ENCODE data around the gene PHKB.

PHKB gene

DNA sequence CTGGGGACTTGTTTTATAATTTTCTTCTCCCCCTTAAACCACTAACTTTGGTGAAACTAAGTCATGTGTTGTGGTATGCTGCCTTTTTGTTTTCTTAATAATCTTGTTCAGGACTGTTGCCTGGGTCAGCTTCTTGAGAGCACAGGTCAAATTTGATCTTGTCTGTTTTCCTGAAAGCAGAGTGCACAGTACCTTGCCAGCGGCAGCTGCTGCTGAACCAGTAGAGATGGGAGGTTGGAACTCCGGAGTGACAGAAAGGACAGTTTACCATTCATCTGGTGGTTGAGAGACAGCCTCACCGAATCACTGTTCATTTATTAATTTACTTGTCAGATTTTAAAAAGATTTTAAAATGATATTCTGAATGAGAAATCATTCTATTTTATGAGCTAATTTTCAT, 125.0 kb downstream of the PHKB start:
- ATAC-seq, result no peak
- TF ChIP-seq PATZ1 (CRISPR knock-in tag; IDR thresholded peaks at IDR 0.05; ENCODE audit: borderline replicate concordance) (no peak), SNAI2 (CRISPR knock-in tag; IDR thresholded peaks at IDR 0.05) (no peak), PPARA (CRISPR knock-in tag; IDR thresholded peaks at IDR 0.05; ENCODE audit: borderline replicate concordance) (no peak), ZFP3 (CRISPR knock-in tag; IDR thresholded peaks at IDR 0.05) (no peak), ARNTL (CRISPR knock-in tag; IDR thresholded peaks at IDR 0.05; ENCODE audit: borderline replicate concordance, low read depth) (no peak), ZNF70 (CRISPR knock-in tag; IDR thresholded peaks at IDR 0.05) (no peak), RARB (CRISPR knock-in tag; IDR thresholded peaks at IDR 0.05) (no peak)
- TF ChIP-seq, protein P1, sequence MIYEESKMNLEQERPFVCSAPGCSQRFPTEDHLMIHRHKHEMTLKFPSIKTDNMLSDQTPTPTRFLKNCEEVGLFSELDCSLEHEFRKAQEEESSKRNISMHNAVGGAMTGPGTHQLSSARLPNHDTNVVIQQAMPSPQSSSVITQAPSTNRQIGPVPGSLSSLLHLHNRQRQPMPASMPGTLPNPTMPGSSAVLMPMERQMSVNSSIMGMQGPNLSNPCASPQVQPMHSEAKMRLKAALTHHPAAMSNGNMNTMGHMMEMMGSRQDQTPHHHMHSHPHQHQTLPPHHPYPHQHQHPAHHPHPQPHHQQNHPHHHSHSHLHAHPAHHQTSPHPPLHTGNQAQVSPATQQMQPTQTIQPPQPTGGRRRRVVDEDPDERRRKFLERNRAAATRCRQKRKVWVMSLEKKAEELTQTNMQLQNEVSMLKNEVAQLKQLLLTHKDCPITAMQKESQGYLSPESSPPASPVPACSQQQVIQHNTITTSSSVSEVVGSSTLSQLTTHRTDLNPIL (CRISPR knock-in tag; IDR thresholded peaks at IDR 0.05; ENCODE audit: low read depth), result no peak

GRCh38 chr16:47590472-47590871, 129.3 kb downstream of the PHKB start:
- no peak for ATAC-seq

DNA sequence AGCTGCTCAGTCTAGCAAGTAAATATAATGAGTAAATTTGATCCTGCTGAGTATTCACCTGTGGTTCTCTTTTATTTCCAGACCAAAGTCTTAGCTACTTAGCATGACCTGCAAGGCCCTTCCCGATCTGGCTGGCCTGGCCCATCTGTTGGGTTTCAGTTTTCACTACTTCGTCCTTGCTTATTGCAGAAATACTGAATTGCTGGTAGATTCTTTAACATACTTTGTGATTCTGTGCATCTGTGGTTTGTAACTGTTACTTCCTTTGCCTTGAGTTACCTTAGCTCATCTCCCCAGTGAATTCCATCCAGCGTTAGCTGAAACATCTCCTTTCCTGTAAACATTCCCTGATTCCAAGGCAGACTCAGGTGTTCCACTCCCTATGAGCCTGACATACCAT, 131.1 kb downstream of the PHKB start:
- no peak for ATAC-seq
- TF ChIP-seq ARNTL (CRISPR knock-in tag; IDR thresholded peaks at IDR 0.05; ENCODE audit: borderline replicate concordance, low read depth) (no peak), POU6F1 (CRISPR knock-in tag; IDR thresholded peaks at IDR 0.05; ENCODE audit: borderline replicate concordance, low read depth) (no peak), SNAI2 (CRISPR knock-in tag; IDR thresholded peaks at IDR 0.05) (no peak), OSR1 (CRISPR knock-in tag; IDR thresholded peaks at IDR 0.05) (no peak), ESRRG (CRISPR knock-in tag; IDR thresholded peaks at IDR 0.05) (no peak)

More at GRCh38 chr16:47590472-47590871, 129.3 kb downstream of the PHKB start:
- TF ChIP-seq CSDC2 (CRISPR knock-in tag; IDR thresholded peaks at IDR 0.05) (no peak), ZC3H10 (CRISPR knock-in tag; IDR thresholded peaks at IDR 0.05) (no peak), ZNF565 (CRISPR knock-in tag; conservative IDR thresholded peaks at IDR 0.05; ENCODE audit: low read depth) (no peak), PATZ1 (CRISPR knock-in tag; IDR thresholded peaks at IDR 0.05; ENCODE audit: borderline replicate concordance) (no peak), ZFP30 (CRISPR knock-in tag; IDR thresholded peaks at IDR 0.05) (no peak), ARNTL (CRISPR knock-in tag; IDR thresholded peaks at IDR 0.05; ENCODE audit: borderline replicate concordance, low read depth) (no peak), TCF4 (CRISPR knock-in tag; IDR thresholded peaks at IDR 0.05; ENCODE audit: borderline replicate concordance) (no peak)
- TF ChIP-seq, protein P2, sequence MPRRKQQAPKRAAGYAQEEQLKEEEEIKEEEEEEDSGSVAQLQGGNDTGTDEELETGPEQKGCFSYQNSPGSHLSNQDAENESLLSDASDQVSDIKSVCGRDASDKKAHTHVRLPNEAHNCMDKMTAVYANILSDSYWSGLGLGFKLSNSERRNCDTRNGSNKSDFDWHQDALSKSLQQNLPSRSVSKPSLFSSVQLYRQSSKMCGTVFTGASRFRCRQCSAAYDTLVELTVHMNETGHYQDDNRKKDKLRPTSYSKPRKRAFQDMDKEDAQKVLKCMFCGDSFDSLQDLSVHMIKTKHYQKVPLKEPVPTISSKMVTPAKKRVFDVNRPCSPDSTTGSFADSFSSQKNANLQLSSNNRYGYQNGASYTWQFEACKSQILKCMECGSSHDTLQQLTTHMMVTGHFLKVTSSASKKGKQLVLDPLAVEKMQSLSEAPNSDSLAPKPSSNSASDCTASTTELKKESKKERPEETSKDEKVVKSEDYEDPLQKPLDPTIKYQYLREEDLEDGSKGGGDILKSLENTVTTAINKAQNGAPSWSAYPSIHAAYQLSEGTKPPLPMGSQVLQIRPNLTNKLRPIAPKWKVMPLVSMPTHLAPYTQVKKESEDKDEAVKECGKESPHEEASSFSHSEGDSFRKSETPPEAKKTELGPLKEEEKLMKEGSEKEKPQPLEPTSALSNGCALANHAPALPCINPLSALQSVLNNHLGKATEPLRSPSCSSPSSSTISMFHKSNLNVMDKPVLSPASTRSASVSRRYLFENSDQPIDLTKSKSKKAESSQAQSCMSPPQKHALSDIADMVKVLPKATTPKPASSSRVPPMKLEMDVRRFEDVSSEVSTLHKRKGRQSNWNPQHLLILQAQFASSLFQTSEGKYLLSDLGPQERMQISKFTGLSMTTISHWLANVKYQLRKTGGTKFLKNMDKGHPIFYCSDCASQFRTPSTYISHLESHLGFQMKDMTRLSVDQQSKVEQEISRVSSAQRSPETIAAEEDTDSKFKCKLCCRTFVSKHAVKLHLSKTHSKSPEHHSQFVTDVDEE (CRISPR knock-in tag; IDR thresholded peaks at IDR 0.05), result no peak

DNA sequence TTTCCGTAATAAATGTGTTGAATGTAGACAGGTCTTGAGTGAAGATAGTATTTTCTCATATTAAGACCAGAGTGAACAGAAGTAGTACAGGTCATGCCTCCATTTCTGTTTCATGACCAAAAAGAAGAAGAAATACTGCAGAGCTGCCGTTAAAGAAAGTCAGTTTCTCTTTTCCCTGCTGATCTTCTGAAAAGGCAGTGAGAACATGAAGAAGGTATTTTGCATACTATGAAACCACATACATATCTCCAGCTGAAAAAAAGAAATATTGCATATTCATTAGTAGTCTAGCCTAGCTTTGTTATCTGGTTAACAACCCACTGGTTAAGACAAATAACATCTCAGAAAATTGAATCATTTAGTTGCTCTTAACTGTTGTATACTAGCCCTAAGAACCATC, 138.4 kb downstream of the PHKB start:
- ATAC-seq, result no peak
- TF ChIP-seq ESRRG (CRISPR knock-in tag; IDR thresholded peaks at IDR 0.05) (no peak), ZNF70 (CRISPR knock-in tag; IDR thresholded peaks at IDR 0.05) (no peak), SNAI2 (CRISPR knock-in tag; IDR thresholded peaks at IDR 0.05) (no peak), ZFP30 (CRISPR knock-in tag; IDR thresholded peaks at IDR 0.05) (no peak), ISL1 (CRISPR knock-in tag; IDR thresholded peaks at IDR 0.05) (no peak), ARNTL (CRISPR knock-in tag; IDR thresholded peaks at IDR 0.05; ENCODE audit: borderline replicate concordance, low read depth) (no peak)
- TF ChIP-seq, protein P2 (CRISPR knock-in tag; IDR thresholded peaks at IDR 0.05), result no peak

Data from SK-N-SH treated with all-trans-retinoic acid at 6 μM for 48 hours (cell line).